ENCODE data around the gene PHB1.
"Not testable (repeated sequence)": the region's sequence is repeated elsewhere in the genome, so short reads cannot be mapped to it uniquely, and the experiment has no call there.

The PHB1 gene

GRCh38 chr17:49381033-49381432 lies 33.6 kb downstream of the PHB1 start:
- DNase-seq (ENCODE audit: low read depth), result no peak

GRCh38 chr17:49379926-49380325 lies 34.8 kb downstream of the PHB1 start:
- no peak for DNase-seq (ENCODE audit: low read depth)

DNA sequence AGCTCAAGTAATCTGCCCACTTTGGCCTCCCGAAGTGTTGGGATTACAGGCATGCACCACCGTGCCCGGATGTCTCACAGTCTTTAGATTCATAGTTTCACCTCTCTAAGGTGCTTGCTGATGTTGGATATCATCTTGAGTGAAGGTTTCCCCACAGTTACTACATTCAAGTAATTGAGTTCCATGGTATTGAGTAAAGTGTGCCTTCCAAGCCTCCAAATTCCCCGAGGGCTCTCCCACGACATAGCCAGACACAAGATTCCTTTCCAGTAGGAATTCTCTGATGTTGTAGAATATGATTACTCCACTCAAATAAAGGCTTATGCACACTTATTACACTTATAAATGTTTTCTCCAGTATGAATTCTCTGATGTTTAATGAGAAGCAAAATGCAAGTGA lies 36.4 kb downstream of the PHB1 start:
- no peak for DNase-seq (ENCODE audit: low read depth)

DNA sequence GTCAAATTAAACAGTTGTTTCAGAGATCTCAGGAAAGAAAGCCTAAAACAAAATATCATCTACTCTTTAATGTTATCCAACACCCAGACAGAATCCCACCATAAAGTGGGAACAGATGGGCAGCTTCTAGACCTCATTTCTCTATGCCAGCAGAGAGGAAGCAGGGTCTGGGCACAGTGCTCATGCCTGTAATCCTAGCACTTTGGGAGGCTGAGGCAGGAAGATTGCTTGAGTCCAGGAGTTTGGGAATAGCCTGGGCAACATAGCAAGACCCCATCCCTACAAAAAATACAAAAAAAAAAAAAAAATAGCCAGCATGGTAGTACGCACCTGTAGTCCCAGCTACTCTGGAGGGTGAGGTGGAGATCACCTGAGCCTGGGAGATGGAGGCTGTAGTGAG lies 39.1 kb downstream of the PHB1 start:
- DNase-seq (ENCODE audit: low read depth), result no peak

DNA sequence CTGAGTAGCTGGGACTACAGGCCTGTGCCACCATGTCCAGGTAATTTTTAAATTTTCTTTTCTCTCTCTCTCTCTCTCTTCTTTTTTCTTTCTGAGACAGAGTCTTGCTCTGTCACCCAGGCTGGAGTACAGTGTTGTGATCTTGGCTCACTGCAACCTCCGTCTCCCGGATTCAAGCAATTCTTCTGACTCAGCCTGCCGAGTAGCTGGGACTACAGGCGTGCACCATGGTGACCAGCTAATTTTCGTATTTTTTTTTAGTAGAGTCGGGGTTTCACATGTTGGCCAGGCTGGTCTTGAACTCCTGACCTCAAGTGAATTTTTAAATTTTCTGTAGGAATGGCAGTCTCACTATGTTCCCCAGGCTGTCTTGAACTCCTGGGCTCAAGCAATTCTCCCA lies 41.6 kb downstream of the PHB1 start:
- DNase-seq (ENCODE audit: low read depth), result no peak

DNA sequence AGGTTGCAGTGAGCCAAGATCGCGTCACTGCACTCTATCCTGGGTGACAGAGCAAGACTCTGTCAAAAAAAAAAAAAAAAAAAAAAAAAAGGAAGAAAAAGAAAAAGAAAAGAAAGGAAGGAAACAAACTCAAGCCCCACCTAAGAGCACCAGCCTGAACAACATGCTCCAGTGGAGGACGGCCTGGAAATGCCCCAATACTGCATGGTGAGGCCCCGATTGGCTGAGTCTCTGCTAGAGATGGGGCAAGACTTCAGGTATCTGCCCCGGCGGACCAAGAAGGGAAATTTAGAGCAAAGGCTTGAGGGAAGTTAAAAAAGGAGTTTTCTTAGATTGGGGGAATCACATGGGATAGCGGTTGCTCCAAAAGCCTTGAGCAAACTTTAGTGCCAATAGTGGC lies 42.3 kb downstream of the PHB1 start:
- DNase-seq (ENCODE audit: low read depth), result no peak

- DNase-seq (ENCODE audit: low read depth), result no peak
Observed at GRCh38 chr17:49370971-49371834, 43.5 kb downstream of the PHB1 start.

DNA sequence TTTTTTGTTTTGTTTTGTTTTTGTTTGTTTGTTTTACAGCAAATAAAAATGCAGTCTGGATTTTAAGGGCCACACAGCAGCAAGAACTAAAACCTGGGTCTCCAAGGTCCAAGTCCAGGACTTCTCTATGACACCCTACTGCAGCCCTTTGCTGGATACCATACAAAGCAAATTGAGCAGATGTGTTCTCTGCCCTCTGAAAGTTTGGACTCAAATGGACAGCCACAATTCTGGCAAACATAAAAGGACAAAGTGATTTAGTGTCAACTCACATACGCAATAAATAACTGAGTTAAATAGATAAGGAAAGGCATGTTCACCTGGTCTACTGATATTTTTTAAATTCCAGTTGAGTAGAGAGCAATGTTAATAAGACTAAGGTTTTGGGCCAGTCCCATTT lies 44.9 kb downstream of the PHB1 start:
- no peak for DNase-seq (ENCODE audit: low read depth)

- no peak for DNase-seq (ENCODE audit: low read depth)
Observed at GRCh38 chr17:49369089-49369488, 45.6 kb downstream of the PHB1 start.

DNA sequence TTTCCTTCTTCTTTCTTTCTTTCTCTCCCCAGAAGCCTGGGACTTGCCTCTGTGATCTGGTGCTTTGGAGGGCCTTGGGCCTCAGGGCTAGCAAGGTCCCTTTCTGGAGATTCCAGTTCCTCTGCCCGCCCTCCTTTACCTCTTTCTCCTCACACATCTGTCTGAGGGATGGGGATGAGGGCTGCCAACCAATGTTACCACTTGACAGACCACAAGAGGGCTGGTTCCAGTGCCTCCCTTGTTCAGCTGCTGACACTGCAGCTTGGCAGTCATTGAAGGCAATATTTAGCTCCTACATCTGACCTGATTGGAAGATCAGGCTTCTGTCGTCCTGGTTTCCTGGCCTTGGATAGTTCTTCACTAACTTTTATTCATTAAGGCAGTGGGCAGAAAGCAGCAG lies 49.0 kb downstream of the PHB1 start:
- DNase-seq (ENCODE audit: low read depth), result no peak

DNA sequence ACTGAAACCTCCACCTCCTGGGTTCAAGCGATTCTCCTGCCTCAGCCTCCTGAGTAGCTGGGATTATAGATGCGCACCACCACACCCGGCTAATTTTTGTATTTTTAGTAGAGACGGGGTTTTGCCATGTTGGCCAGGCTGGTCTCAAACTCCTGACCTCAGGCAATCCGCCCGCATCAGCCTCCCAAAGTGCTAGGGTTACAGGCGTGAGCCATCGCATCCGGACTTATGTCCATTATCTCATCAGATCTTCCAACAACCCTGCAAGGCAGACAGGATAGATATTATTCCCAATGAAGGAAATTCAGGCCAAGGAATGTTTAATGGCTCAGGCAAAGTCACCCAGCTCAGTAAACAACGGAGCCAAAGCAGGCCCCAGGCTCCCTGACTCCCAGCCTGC lies 49.6 kb downstream of the PHB1 start:
- DNase-seq (ENCODE audit: low read depth), result not testable (repeated sequence)

DNA sequence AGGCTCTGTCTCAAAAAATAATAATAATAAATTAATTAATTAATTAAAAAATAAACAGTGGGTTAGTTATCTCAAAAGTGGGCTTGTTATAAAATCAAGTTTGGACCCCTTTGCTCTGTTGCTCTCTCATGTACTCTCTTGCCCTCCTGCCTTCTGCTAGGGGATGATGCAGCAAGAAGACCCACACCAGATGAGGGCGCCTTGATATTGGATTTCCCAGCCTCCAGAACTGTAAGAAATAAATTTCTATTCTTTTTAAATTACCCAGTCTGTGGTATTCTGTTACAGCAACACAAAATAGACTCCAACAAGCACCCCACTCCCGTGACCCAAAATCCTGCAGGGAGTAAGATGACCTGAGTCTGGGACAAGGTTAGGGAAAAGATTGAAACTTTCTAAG lies 50.6 kb downstream of the PHB1 start:
- DNase-seq (ENCODE audit: low read depth), result no peak

- no peak for DNase-seq (ENCODE audit: low read depth)
Observed at GRCh38 chr17:49363251-49363650, 51.4 kb downstream of the PHB1 start.

GRCh38 chr17:49362723-49363117 lies 52.0 kb downstream of the PHB1 start:
- no peak for DNase-seq (ENCODE audit: low read depth)

GRCh38 chr17:49361902-49362722 lies 52.6 kb downstream of the PHB1 start, which contains the start of gene ZNF652:
TSS of gene ZNF652 (minus strand) at chr17:49362250. CDS start at chr17:49317725, 44,525 bp downstream.
- peak; percentile 98 for DNase-seq (ENCODE audit: low read depth)

DNA sequence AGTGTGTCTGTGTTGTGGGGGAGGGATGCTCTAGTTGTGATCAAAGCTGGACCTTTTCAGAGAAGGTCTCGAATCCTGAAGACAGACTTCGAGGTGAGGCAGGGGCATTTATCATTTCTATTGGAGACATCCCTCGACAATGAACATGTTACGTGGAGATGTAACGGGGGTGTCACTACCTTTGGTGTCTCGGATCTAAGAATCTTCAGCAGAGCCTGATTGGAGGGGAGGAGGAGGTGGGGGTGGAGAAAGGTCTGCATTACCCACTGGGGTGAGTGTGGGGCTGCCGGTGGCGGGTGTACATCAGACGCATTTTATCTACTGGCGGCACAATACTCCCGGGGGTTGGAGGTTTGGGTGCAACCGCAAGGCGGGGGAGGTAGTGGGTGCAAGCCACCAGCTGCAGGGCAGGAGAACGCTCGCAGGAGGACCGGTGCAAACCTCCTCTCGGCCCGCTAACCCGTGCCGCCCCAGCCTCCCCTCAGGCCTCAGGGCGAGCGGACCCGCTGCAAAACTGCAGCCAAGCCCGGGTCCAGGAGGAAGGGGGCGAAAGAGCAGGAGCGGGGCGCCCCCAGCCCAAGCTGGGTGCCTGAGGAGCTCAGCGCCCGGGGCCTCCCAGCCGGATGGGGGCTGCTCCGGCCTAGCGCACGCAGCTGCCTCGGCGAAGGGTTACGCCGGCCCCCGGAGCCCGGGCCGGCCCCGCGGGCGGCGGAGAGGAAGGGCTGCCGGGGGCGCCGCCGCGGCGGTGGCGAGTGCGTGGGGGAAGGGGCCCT lies 53.4 kb downstream of the PHB1 start:
- DNase-seq (ENCODE audit: low read depth), result peak; percentile 76

- DNase-seq (ENCODE audit: low read depth), result no peak
Observed at GRCh38 chr17:49360796-49361128, 53.9 kb downstream of the PHB1 start.

- no peak for DNase-seq (ENCODE audit: low read depth)
Observed at GRCh38 chr17:49359990-49360795, 54.5 kb downstream of the PHB1 start.

- DNase-seq (ENCODE audit: low read depth), result no peak
Observed at GRCh38 chr17:49358641-49359247, 55.9 kb downstream of the PHB1 start.

DNA sequence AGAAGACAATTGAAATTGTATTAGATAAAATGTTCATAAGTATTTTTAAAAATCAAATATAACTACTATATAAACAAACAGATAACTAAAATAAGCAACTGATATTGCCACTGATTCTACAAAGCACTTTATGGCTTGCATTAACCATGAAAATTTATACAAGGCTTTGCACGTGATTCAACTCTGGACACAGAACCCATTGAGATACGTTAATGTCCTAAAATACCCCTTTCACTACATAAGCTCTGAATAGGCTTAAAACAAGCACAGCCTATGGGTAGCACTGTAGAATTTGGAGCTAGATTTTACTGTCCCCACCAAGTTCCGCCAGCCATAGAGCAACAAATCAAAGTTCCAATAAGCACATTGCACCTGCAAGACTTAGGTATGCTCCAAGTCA lies 57.2 kb downstream of the PHB1 start:
- no peak for DNase-seq (ENCODE audit: low read depth)

DNA sequence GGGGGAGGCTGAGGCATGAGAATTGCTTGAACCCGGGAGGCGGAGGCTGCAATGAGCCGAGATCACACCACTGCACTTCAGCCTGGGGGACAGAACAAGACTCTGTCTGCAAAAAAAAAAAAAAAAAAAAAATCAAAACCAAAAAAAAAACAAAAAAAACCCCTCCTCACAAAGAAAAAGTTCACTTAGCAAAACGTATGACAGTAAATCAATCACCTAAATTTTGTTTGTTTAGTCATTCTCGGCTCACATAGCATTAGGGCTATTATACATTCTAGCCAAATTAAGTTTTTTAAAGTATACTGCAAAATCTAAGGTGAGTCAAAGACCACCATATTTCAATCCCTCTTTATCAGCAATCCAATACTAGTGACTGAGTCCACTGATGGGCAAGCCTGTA lies 58.4 kb downstream of the PHB1 start:
- DNase-seq (ENCODE audit: low read depth), result no peak

Measured in activated T-helper 1 cell treated with Interleukin-2 at 50 U/mL for 16 hours (primary cell).